Stimulated activated CD4-positive, alpha-beta T cell treated with anti-CD3 and anti-CD28 coated beads, Interleukin-12 subunit alpha, Interleukin-12 subunit beta, amount 100 ng/mL, for 24 hours (primary cell): ENCODE results near the gene KCTD5.
"Not testable (repeated sequence)": the region's sequence is repeated elsewhere in the genome, so short reads cannot be mapped to it uniquely, and the experiment has no call there.

ENCODE experiments used
- DNase-seq, 2 experiments: peaks; one replicate each; pipeline ENCODE4 v3.0.0-alpha.2; 2020; ENCODE audit warnings: low read depth in 2 of 2

Gene KCTD5

GRCh38 chr16:2671741-2672140 is 10.6 kb upstream of the KCTD5 start:
- DNase-seq: no peak

- DNase-seq: peak; percentile 88 to 90
Observed at GRCh38 chr16:2673066-2673999, 9.0 kb upstream of the KCTD5 start.

GRCh38 chr16:2675021-2675420 is 7.3 kb upstream of the KCTD5 start:
- DNase-seq: no peak

- DNase-seq: no peak
Observed at GRCh38 chr16:2675714-2676113, 6.6 kb upstream of the KCTD5 start.

- DNase-seq: not testable (repeated sequence)
Observed at GRCh38 chr16:2676937-2677336, 5.4 kb upstream of the KCTD5 start.

- not testable (repeated sequence) for DNase-seq
Observed at GRCh38 chr16:2678206-2678965, 3.9 kb upstream of the KCTD5 start.

GRCh38 chr16:2679902-2680301 is 2.4 kb upstream of the KCTD5 start:
- not testable (repeated sequence) for DNase-seq

GRCh38 chr16:2680360-2680759 is 2.0 kb upstream of the KCTD5 start:
- DNase-seq: not testable (repeated sequence)

GRCh38 chr16:2683041-2683440 is 718 bp downstream of the KCTD5 start:
- DNase-seq: not testable (repeated sequence)

GRCh38 chr16:2686075-2686474 is 3.8 kb downstream of the KCTD5 start:
- not testable (repeated sequence) for DNase-seq

- DNase-seq: no peak
Observed at GRCh38 chr16:2686912-2687507, 4.7 kb downstream of the KCTD5 start.

- DNase-seq: no peak
Observed at GRCh38 chr16:2687531-2688308, 5.4 kb downstream of the KCTD5 start.

GRCh38 chr16:2689422-2689821 is 7.1 kb downstream of the KCTD5 start:
- DNase-seq: not testable (repeated sequence)

GRCh38 chr16:2689968-2690801 is 7.9 kb downstream of the KCTD5 start:
- DNase-seq: no peak

GRCh38 chr16:2690852-2691251 is 8.5 kb downstream of the KCTD5 start:
- no peak for DNase-seq

GRCh38 chr16:2691491-2692248 is 9.3 kb downstream of the KCTD5 start:
- no peak for DNase-seq

GRCh38 chr16:2692251-2692947 is 10.1 kb downstream of the KCTD5 start:
- no peak for DNase-seq

- no peak for DNase-seq
Observed at GRCh38 chr16:2692948-2693651, 10.8 kb downstream of the KCTD5 start.
